Measurements from ENCODE around the gene BAHCC1.

Gene BAHCC1

DNA sequence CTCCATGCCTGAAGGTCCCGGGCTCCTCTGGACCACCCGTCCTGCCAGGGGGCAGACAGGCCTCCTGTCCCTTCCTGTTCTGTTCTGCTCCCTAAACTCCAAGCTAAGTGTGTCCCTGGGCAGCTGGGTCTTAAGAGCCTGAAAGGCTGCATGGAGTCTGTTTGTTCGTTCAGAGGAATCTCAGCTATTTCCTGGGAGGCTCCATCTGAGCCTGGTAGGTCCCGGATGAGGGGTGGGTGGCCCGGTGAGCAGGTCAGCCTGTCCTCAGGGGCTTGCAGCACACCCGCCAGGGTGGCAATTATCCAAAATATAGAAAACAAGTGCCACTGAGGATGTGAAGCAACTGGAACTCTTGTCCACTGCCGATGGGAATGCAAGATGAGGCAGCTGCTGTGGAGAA, 104.8 kb downstream of the BAHCC1 start:
- DNase-seq: no peak

- no peak for DNase-seq
These were observed 107.3 kb downstream of the BAHCC1 start for GRCh38 chr17:81502471-81503017.

DNA sequence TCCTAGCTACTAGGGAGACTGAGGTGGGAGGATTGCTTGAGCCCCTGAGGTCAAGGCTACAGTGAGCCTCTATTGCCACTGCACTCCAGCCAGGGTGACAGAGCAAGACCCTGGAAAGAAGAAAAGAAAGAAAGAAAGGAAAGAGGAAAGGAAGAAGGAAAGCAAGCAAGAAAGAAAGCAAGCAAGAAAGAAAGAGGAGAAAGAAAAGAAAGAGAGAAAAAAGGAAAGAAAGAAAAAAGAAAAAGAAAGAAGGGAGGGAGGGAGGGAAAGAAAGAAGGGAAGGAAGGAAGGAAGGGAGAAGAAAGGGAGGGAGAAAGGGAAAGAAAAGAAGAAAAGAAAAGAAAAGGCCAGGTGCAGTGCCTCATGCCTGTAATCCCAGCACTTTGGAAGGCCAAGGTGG, 108.4 kb downstream of the BAHCC1 start:
- DNase-seq: no peak

GRCh38 chr17:81508639-81509206, 113.5 kb downstream of the BAHCC1 start:
- peak; percentile 52 for DNase-seq

DNA sequence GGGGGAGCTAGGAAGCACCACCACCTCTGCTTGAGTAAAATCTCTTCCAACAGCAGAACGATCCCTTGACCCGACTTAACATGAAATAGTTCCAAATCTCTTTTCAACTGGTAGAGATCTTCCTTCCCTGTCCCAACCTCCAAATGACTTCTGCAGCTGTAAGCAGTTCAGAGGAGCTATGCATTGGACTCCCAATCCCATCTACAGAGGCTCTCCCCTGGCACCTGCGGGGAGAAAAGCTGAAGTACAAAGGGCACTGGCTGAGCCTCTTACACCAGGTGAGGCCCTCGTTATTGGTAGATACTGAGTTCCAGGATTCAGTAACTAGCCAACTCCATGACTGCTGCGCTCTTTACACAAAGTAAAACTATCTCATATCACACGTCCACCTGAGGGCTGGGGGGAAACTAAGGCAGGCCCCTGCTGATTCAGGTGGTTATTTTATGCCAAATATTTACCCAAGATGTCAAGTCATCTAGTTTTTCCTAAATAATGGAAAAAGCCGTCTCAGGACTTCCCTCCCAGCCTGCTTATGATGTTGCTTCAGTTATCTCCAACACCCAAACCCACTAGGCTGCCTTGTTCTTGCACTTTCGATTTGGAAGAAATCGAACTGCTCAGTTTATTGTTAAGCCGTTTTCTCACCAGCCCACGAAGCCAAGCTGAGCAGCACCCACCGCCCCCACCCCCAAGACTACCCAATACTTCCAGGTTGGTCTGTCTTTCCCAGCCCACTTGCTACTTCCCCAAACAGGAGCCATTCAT, 114.1 kb downstream of the BAHCC1 start:
- no peak for DNase-seq

DNA sequence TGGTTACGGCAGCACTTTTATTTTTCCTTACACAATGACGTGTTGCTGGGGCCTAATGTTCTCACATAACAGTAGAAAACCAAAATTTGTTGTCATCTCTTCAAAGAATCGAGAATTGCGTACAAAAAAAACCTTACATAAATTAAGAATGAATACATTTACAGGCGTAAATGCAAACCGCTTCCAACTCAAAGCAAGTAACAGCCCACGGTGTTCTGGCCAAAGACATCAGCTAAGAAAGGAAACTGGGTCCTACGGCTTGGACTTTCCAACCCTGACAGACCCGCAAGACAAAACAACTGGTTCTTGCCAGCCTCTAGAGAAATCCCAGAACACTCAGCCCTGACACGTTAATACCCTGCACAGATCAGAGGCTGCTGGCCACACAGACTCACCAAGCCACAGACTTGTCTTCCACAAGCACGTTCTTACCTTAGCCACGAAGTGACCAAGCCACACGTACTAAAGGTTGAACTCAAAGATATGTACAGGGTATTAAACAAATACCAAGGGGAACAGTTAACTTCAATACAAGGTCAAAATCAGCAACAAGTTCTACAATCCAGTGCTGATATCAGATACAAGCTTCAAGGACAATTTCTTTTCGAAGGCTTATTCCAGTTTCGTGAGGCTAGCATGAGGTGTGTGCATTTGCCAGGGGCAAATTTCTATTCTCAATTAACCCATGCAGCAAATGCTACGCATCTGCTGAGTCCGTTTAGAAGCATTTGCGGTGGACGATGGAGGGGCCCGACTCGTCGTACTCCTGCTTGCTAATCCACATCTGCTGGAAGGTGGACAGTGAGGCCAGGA, 114.9 kb downstream of the BAHCC1 start:
- no peak for DNase-seq

- no peak for DNase-seq
These were observed 115.7 kb downstream of the BAHCC1 start for GRCh38 chr17:81510785-81511553.

GRCh38 chr17:81511554-81511803, 116.2 kb downstream of the BAHCC1 start:
- no peak for DNase-seq

DNA sequence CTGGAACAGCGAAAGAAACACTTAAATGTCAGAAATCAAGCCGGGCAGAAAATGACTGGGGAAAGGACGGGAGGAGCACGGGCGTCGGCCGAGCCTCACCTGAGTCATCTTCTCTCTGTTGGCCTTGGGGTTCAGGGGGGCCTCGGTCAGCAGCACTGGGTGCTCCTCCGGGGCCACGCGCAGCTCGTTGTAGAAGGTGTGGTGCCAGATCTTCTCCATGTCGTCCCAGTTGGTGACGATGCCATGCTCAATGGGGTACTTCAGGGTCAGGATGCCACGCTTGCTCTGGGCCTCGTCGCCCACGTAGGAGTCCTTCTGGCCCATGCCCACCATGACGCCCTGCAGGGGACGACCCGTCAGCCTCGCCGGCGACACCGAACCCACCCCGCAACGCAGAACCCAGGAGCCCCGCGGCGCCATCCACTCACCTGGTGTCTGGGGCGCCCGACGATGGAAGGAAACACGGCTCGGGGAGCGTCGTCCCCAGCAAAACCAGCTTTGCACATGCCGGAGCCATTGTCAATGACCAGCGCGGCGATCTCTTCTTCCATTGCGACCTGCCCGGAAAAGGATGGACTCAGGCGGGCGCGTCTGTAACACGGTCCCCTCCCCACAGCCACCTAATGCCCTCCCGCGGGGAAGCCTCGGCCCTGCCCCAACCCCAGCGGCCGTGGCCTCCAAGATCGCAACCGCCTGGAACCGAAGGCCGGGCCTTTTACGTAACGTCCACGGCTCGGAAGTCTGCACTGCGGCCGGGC, 116.7 kb downstream of the BAHCC1 start:
- no peak for DNase-seq

DNA sequence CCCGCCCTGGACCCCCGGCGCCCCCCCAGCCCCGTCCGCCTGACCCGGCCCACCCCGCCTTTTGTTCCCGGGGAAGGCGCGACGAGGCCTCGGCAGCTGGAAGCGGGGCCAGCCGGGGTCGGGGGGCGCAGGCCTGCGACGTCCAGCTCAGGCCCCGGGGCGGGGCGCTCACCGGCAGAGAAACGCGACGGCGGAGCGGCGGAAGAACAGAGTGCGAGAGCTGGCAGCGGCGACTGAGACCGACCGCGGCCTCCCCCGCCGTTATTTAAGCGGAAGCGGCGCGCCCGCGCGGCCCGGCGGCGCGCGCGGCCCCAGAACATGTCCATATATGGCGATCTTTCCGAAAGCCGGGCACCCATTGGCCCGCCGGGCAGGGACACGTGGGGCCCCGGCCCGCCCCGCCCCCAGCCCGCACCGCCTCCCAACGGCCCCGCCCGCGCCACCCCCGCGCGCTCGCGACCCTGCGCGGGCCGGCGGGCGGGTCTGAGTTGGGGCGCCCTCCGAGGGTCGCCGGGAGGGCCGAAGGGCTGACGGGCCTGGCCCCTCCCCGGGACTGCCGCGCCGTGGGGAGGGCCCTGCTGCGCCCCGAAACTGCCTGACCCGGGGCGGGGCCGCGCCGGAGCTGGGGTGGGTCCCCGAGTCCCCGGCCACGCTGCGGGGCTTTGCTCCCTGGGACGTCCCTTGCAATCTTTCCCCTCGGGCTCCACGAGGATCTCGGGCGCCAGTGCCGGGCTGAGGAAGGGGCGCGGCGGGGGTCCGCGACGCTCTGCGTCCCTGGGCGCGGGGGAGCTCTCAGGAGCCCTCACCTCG, 117.5 kb downstream of the BAHCC1 start, which contains the start of gene ACTG1:
Gene ACTG1, minus strand, starts transcription at position 238 of the 810 bp plus-strand sequence. CDS start 445 bp downstream, outside the sequence.
- peak; percentile 90 for DNase-seq

- DNase-seq: no peak
These were observed 118.1 kb downstream of the BAHCC1 start for GRCh38 chr17:81513372-81513752.

DNA sequence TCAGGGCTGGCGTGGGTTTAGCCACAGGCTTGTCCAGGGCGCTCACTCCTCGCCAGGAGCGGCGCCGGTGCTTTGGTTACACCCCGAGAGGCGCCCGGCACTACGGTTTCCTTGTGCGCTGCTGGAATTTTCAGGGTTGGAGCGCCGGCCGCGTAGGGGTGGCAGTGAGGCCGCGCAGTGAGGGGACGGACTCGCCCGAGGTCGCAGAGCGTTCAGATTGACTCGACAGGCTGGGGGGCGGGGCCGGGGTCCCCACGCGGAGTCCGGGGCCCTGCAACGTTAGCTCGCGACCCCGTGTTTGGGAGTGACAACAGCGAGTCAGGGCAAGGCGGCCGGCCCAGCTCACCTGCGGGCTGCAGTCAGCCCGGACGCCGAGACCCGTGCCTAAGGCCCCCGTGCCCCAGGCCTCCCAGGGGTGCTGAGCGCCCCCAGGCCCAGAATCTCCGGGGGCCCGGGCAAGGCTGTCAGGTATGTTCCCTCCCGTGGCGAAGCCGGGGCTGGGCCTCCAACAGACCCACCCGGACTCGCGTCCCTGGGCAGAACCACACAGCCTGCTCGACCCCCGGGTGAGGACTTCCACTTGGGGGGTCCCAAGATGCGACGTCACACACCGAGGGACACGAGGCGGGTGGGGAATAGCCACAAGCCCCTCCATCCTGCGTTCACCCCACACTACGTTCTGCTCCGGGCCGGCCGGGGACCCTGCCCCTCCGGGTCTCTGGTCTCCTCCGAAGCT, 118.7 kb downstream of the BAHCC1 start:
- DNase-seq: peak; percentile 49

DNA sequence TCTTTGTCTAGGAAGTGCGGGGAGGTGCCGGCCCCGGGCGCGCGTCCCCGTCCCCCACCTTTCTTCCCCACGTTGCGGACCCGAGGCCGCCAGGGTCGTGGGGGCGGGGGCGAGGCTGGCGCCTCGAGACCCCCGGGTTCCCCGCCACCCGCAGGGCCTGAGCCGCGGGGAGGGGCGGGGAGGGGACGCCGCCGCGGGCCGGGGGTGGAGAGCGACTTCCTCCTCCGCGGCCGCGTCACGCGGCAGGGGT, 119.2 kb downstream of the BAHCC1 start:
- no peak for DNase-seq

- peak; percentile 73 for DNase-seq
These were observed 119.7 kb downstream of the BAHCC1 start for GRCh38 chr17:81514739-81515529.

GRCh38 chr17:81515530-81516041, 120.3 kb downstream of the BAHCC1 start:
- DNase-seq: no peak
